ENCODE measurements around the gene MLLT10.

MLLT10 gene

DNA sequence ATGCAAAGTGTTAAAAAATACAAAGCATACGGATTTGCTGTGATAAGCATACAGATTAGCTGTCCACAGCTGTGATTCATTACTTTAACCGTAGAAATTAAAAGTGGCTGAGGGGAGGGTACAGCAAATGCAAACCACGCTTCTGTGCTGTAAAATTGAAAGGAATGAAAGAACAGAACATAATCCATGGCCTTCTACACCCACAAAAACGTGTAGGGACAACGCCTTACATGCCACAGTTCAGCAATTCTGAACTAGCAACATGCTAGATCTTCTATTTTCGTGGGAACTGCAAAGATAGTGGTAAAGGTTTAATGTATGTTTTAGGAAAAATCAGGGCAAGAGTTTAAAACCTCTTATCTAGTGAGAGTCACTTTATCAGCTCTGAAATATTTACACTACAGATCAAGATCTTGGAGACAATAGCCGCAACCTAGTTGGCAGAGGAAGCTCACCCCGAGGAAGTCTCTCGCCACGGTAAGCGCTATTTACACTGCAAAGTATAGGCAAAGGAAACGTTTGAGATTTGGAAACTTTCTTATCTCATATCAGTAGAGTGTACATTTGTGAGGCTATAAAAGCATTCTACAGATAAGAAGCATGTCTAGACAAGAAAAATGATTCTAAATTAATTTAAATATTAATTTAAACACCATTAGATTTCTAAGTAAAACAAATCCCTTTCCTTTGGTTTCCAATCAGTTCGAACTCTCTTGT, 193.6 kb downstream of the MLLT10 start:
- no peak for DNase-seq

DNA sequence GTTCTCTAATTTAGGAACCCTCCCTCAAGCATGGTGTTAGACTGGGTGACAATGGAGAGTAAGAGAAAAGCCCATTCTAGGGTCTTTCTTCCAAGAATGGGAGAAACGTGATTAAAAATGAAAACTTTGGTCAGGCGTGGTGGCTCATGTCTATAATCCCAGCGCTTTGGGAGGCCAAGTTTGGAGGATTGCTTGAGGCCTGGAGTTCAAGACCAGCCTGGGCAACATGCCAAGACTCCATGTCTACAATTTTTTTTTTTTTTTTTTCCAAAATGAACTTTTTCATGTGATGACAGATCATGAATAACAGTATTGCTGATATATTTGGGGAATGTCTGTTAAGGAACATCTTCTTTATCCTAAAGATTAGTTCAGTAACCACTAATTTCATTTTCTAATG, 194.6 kb downstream of the MLLT10 start:
- no peak for DNase-seq

GRCh38 chr10:21732067-21732772, 198.2 kb downstream of the MLLT10 start:
- DNase-seq = peak in 39 of 58 donors; percentile 12 to 65 (median 38)

DNA sequence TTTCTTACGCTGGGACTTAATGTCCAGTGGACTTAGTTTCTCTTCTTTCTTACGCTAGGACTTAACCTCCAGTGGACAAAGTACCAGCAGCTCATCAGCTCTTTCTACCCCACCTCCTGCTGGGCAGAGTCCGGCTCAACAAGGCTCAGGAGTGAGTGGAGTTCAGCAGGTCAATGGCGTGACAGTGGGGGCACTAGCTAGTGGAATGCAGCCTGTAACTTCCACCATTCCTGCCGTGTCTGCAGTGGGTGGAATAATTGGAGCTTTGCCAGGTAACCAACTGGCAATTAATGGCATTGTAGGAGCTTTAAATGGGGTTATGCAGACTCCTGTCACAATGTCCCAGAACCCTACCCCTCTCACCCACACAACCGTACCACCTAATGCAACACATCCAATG, 199.7 kb downstream of the MLLT10 start:
- DNase-seq = no peak

GRCh38 chr10:21737106-21737505, 203.1 kb downstream of the MLLT10 start:
- no peak for DNase-seq

DNA sequence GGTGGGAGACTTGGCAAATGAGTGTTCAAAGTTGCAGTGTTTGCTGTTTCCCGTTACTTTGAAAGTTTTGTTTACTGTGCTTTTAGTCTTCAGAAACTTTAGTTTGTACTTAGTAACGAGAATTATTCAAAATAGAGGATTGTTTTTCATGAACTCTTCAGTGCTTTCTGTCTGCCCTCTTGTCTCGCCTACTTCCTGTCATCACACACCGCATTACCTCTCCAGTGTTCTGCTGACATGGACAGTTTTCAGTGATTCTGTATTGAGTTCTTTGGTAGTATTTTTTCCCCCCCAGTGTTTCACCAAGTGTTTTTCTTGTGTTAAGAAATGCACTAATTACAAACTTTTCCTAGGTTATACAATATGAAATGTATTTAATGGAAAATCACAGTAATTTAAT, 207.0 kb downstream of the MLLT10 start:
- no peak for DNase-seq

DNA sequence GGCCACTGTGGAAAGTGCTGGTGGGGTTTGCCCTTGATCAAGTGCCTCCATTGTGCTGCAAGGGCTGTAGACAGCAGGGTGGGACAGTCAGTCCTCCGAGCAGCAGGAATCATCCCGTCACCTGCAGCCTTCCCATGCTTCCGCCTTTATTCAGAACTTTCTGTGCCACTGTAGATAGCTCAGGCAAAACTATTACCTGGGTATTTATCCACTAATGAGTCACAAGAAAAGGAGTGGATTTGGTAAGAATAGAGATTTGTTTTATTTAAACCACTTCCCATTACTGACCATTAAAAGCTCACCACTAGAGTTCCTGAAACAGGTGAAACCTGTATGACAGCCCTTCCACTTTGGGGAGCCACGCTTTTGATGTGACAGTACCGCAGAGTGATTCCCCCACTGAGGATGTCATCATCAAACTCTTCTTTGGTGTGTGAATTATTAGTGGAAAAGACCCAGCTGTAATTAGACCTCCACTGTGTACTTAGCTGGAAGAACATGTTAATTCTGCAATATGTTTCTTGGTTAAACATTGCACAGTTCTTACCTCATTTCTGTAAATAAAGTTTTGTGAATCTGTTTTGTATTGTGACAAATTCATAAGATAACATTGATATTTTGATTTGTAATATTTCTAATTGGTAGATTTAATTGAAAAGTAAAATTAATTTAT, 208.8 kb downstream of the MLLT10 start:
- no peak for DNase-seq

DNA sequence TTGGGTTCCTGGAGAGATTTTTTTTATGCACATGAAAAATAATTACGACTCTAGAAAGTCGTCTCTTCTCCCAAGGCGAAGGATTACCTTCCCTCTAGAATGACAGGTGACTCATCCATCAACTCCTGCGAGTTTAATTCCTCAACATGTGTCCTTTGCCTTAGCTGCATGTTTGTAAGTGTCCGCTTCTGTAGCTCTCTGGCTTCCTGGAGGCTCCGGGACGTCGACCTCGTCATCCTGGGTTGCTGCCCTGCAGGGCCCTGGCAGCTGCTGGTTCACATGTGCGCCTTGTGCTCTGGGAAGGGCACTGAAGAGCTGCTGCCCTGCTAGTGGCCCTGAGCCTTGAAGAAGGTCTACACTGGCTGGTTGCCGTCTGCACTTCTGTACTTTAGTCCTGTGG, 210.2 kb downstream of the MLLT10 start:
- DNase-seq = no peak

DNA sequence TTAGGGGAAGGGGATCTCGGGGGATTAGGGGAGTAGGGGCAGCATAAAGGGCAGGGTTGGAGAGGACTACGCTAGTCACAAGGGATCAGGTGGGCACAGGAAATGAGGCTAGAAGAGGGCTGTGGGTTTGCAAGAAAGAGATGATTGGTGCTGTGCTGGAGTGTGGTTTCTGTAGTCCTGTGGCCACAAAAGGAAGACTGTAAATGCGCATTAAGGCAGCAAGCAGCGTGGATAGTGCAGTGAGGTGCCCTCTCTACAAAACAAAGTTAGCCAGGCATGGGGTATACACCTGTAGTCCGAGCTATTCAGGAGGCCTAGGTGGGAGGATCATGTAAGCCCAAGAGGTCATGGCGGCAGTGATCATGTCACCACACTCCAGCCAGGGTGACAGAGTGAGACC, 212.1 kb downstream of the MLLT10 start:
- DNase-seq = no peak

DNA sequence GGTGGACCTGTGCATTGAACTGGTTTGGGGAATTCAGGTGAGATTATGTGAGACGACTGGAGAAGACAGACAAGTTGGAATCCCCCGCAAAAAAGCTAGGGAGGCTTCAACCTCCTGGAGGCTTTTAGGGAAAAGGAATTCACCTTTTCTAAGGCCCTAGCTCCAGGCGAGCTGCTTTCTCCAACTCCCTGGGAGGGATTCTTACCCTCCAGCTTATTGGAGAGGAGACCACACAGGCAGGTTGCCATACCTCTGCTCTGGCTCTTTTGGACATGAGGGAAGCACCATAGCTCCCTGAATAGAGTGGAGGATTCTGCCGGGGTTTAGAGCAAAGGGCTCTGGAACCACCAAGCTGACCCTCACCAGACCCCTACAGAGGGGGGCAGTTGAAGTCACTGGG, 213.8 kb downstream of the MLLT10 start:
- no peak for DNase-seq

- no peak for DNase-seq
These were observed 215.8 kb downstream of the MLLT10 start for GRCh38 chr10:21749788-21750187.

GRCh38 chr10:21750424-21750823, 216.4 kb downstream of the MLLT10 start:
- DNase-seq = no peak

- DNase-seq = no peak
These were observed 217.6 kb downstream of the MLLT10 start for GRCh38 chr10:21751341-21752310.

GRCh38 chr10:21753497-21754270, 219.7 kb downstream of the MLLT10 start:
- no peak for DNase-seq

DNA sequence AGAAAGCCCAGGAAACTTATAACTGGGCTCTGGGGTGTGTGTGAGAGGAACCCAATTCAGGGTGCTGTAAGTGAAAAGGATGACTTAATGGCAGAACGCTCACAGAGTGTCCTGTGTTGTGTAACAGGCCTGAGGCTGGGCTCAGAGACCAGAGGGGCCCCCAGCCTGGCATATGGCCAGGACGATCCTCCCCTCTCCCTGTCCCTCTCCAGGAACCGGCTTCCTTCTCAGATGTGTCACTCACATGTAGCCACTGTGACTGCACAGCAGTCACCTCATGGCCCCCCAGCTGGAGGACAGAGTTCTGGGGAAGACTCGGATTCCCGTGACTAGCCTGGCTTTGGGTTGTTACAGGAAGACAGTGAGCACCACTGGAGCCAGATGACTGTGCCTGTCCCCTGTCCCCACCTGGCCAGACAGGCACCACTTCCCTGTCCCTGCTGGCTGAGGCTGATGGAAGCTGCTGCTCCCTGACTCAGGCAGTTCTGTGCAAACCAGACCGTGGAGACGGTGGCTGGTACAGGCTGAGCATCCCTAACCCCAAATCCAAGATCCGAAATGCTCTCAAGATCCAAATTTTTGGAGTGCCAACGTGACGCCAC, 220.5 kb downstream of the MLLT10 start:
- no peak for DNase-seq

DNA sequence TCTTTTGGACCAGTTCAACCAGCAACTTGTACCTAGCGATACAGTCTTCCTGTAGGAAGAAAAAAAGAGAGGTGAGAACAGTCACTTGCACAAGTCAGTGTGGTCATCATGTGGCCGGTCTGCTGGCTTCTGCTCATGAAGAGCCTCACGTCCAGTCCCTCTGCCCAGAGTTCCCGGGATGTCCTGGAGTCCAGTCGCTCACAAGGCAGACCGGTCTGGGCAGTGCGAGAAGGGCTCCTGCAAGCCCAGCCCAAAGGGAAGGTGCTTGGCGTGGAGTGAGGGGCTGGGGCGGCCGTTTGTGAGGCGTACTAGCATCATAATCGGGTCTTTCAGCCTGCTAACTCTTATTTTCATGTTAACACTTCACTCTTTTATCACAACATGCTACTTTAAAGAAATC, 222.7 kb downstream of the MLLT10 start:
- DNase-seq = no peak

- no peak for DNase-seq
These were observed 223.3 kb downstream of the MLLT10 start for GRCh38 chr10:21757185-21757901.

DNA sequence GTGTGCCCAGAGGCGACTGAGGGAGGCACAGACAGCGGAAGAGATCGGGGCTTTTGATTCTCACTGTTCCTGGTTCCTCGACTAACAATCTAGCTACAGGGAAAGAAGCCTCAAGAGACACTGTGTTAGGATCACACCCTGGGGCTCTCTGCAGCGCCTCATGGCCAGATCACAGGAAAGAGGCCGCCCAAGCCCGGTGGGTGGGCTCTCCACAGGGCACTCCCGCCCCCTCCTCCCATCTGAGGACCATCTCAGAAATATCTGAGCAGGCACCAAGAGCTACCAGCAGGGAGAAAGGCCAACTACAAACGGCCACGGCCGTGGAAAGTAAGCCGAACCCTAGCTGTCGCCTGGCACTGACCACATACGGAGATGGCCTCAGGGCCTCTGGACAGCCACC, 224.2 kb downstream of the MLLT10 start:
- DNase-seq = no peak

DNA sequence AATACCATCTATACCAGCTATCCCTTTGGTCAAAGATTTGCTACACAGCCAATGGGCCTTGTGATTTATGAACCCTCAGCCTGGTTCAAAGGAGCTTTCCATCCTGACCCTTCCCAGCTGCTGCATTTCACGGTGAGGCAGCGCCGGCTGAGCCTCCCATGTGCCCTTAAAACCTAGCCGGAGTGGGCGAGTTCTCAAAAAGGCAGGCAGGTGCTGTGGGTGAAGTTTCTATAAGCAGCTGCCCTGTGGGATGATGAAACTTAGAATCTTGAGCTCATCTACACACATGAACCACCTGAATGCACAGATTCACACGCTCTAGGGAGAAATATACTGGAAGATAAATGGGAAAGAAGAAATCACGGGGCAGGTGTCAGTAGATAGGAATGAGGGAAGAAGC, 224.7 kb downstream of the MLLT10 start:
- no peak for DNase-seq

Data from anterior cingulate cortex (tissue), 58 donors.